B cell (primary cell): Measurements from ENCODE around the gene CRY2. TPM values are rescaled to one million over a fixed set of nuclear protein-coding genes. Genes with fewer than 3 reads are reported as not detected.

ENCODE experiments used
- ATAC-seq: fragments of 200-7000 bp; cut with Tn5 transposase; one replicate; pipeline ENCODE4 v1.10.0; 2021; ENCODE audit warnings: low read depth, mild to moderate bottlenecking, moderate number of reproducible peaks, moderate library complexity
- CTCF ChIA-PET: fragments of 350-600 bp; sonication (Branson Sonifier 250); formaldehyde crosslinking; loops from one replicate; lab custom pipeline; 2021; ENCODE audit warnings: antibody characterized with exemption, inconsistent platforms; lab: Charles Lee
- POLR2A ChIA-PET: fragments of 350-600 bp; sonication (Branson Sonifier 250); formaldehyde crosslinking; loops from one replicate; lab custom pipeline; 2021; ENCODE audit warnings: antibody characterized with exemption; lab: Charles Lee
- DNase-seq: peaks from one replicate; pipeline ENCODE4 v3.0.0; 2013
- H2AFZ ChIP-seq: 2 replicates; pipeline ENCODE4 v1.6.1; 2012; ENCODE audit warnings: mild to moderate bottlenecking, low read depth, low read length; ENCODE audit not compliant: insufficient read depth, poor library complexity, severe bottlenecking
- H3K27ac ChIP-seq, 2 donors: 1 replicate in 1 of 2; 2 replicates in 1 of 2; pipeline ENCODE4 v1.5.1; 2012 to 2013; ENCODE audit warnings: low read length in 2 of 2, mild to moderate bottlenecking in 2 of 2, moderate library complexity in 1 of 2
- H3K27me3 ChIP-seq, 4 experiments: fragments of 200-600 bp in 1 of 4; sonication (generic) in 1 of 4; replicated peaks in 1 of 4; 1 replicate in 2 of 4; 2 replicates in 2 of 4; pipeline versions ENCODE4 v1.6.1 to v1.7.0; 2013 to 2016; ENCODE audit warnings: low read length in 3 of 4, mild to moderate bottlenecking in 2 of 4, mixed read lengths in 1 of 4, moderate library complexity in 1 of 4; ENCODE audit not compliant: insufficient read depth in 4 of 4, control insufficient read depth in 3 of 4; ENCODE audit errors: control extremely low read depth in 1 of 4
- H3K36me3 ChIP-seq, 2 experiments: replicated peaks in 1 of 2; 1 replicate in 1 of 2; 2 replicates in 1 of 2; pipeline versions ENCODE4 v1.6.1 to v1.7.1; 2013; ENCODE audit warnings: low read length in 1 of 2; ENCODE audit not compliant: insufficient read depth in 2 of 2, control insufficient read depth in 1 of 2; ENCODE audit errors: control extremely low read depth in 1 of 2, extremely low read depth in 1 of 2
- H3K4me1 ChIP-seq, 2 donors: fragments of 200-600 bp in 1 of 2; sonication (generic) in 1 of 2; 1 replicate in 1 of 2; 2 replicates in 1 of 2; pipeline versions ENCODE4 v1.5.1 to v1.6.1; 2013 to 2017; ENCODE audit warnings: low read length in 2 of 2; ENCODE audit not compliant: control insufficient read depth in 2 of 2, insufficient read depth in 2 of 2
- H3K4me2 ChIP-seq: replicated peaks from 2 replicates; pipeline ENCODE3; 2012; ENCODE audit warnings: mild to moderate bottlenecking, low read depth, low read length; ENCODE audit not compliant: poor library complexity, severe bottlenecking
- H3K4me3 ChIP-seq, 5 experiments: fragments of 200-600 bp in 1 of 5; sonication (generic) in 1 of 5; 1 replicate in 3 of 5; 2 replicates in 2 of 5; pipeline versions ENCODE4 v1.5.1 to v1.7.0; 2011 to 2016; ENCODE audit warnings: low read length in 4 of 5, mild to moderate bottlenecking in 4 of 5, low read depth in 2 of 5, control low read depth in 1 of 5, moderate library complexity in 1 of 5; ENCODE audit not compliant: insufficient read depth in 1 of 5; ENCODE audit errors: control extremely low read depth in 1 of 5, extremely low read depth in 1 of 5
- H3K79me2 ChIP-seq: fragments of 200-600 bp; sonication (generic); one replicate; pipeline ENCODE4 v1.6.0; 2016; ENCODE audit warnings: low read length; ENCODE audit not compliant: control insufficient read depth, insufficient read depth
- H3K9ac ChIP-seq: fragments of 200-600 bp; sonication (generic); 2 replicates; pipeline ENCODE4 v1.6.1; 2017; ENCODE audit warnings: mild to moderate bottlenecking, low read length, moderate library complexity
- H3K9me3 ChIP-seq, 3 donors: one replicate each; pipeline versions ENCODE4 v1.6.1 to v1.7.1; 2013; ENCODE audit warnings: low read length in 2 of 3; ENCODE audit not compliant: control insufficient read depth in 2 of 3, insufficient read depth in 1 of 3; ENCODE audit errors: control extremely low read depth in 1 of 3
- H4K20me1 ChIP-seq: 2 replicates; pipeline ENCODE4 v1.6.0; 2012; ENCODE audit warnings: mild to moderate bottlenecking, low read length; ENCODE audit not compliant: insufficient read depth, control insufficient read depth, poor library complexity, severe bottlenecking
- H3K27ac Mint-ChIP-seq: one replicate; pipeline ENCODE4 v1.8.0; 2021; ENCODE audit warnings: mixed read lengths
- H3K27me3 Mint-ChIP-seq: one replicate; pipeline ENCODE4 v1.8.0; 2021; ENCODE audit warnings: mixed read lengths
- H3K4me1 Mint-ChIP-seq: one replicate; pipeline ENCODE4 v1.8.0; 2021; ENCODE audit warnings: mixed read lengths
- H3K4me3 Mint-ChIP-seq: one replicate; pipeline ENCODE4 v1.8.0; 2021; ENCODE audit warnings: mixed read lengths
- H3K9me3 Mint-ChIP-seq: one replicate; pipeline ENCODE4 v1.8.0; 2022; ENCODE audit warnings: mixed read lengths; ENCODE audit not compliant: insufficient read depth
- EZH2 ChIP-seq: IDR thresholded peaks from 2 replicates; pipeline ENCODE4 v1.6.1; 2012; ENCODE audit warnings: borderline replicate concordance, low read depth, mild to moderate bottlenecking, moderate library complexity, low read length; ENCODE audit not compliant: insufficient read depth, poor library complexity, severe bottlenecking
- WGBS: methylation state at CpG from one replicate; pipeline ENCODE4 v1.1.5; 2013; ENCODE audit warnings: missing lambda C conversion rate; ENCODE audit not compliant: insufficient coverage; 5-methylcytosine and 5-hydroxymethylcytosine counted together
- intact Hi-C: fragments of 100-400 bp; cut with micrococcal nuclease; formaldehyde crosslinking; loops from one replicate; pipeline ENCODE4 v1.10.0; 2022
- polyA plus RNA-seq: library from polyadenylated mRNA; depleted of rRNA; stranded (reverse); fragments of >200 nt; gene quantifications from 2 replicates; pipeline ENCODE4 v1.2.3, GENCODE V29; 2012
- total RNA-seq, 2 donors: library from RNA; stranded (reverse); fragments of 120-200 nt in 1 of 2; gene quantifications; 1 replicate in 1 of 2; 2 replicates in 1 of 2; pipeline versions ENCODE4 v1.2.3 to v1.2.4, GENCODE V29; 2013 to 2022
- TF ChIP-seq, protein P1 (sequence below): fragments of 200-600 bp; IDR thresholded peaks from one replicate; pipeline ENCODE4 v1.8.0; 2022; ENCODE audit warnings: antibody characterized with exemption, mild to moderate bottlenecking

The CRY2 gene
- total and polyA plus RNA-seq, 2 donors (not counting 1 experiment from before 2014, with no cell fraction given), result 20.4 to 65.1 TPM

- no peak overlapping the region for H3K4me3 Mint-ChIP-seq
- WGBS, result 94% methylated on average over 53 of the region's 56 CpGs
- Histone ChIP-seq H3K4me2 (no peak overlapping the region), H3K79me2 (no peaks in the 10 kb centered on the region), H2AFZ (no peak overlapping the region), H3K27me3 (peaks cover 0 to 25% (median 9%) of the 10 kb centered on the region in 4 experiments), H3K9me3 (peaks cover 0 to 8% (median 0%) of the 10 kb centered on the region in 3 donors), H3K4me1 (peaks cover 12 to 30% of the 10 kb centered on the region in 2 donors), H3K4me3 (no peak overlapping the region), H3K36me3 (no peaks in the 10 kb centered on the region), H3K27ac (no peak overlapping the region), H3K9ac (no peak overlapping the region), H4K20me1 (no peaks in the 10 kb centered on the region)
- peaks cover 22% of the 10 kb centered on the region for H3K4me1 Mint-ChIP-seq
- POLR2A ChIA-PET, result no interaction called here
- no peaks in the 10 kb centered on the region for H3K9me3 Mint-ChIP-seq
- no peak for DNase-seq
- H3K27ac Mint-ChIP-seq, result no peak overlapping the region
- intact Hi-C loops, result no loop called here
- no peak for TF ChIP-seq EZH2
- TF ChIP-seq, protein P1, sequence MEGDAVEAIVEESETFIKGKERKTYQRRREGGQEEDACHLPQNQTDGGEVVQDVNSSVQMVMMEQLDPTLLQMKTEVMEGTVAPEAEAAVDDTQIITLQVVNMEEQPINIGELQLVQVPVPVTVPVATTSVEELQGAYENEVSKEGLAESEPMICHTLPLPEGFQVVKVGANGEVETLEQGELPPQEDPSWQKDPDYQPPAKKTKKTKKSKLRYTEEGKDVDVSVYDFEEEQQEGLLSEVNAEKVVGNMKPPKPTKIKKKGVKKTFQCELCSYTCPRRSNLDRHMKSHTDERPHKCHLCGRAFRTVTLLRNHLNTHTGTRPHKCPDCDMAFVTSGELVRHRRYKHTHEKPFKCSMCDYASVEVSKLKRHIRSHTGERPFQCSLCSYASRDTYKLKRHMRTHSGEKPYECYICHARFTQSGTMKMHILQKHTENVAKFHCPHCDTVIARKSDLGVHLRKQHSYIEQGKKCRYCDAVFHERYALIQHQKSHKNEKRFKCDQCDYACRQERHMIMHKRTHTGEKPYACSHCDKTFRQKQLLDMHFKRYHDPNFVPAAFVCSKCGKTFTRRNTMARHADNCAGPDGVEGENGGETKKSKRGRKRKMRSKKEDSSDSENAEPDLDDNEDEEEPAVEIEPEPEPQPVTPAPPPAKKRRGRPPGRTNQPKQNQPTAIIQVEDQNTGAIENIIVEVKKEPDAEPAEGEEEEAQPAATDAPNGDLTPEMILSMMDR, result no peak
- ATAC-seq, result no peak
- CTCF ChIA-PET, result no interaction called here
- H3K27me3 Mint-ChIP-seq, result peaks cover 9% of the 10 kb centered on the region
These were observed 55.4 kb downstream of the CRY2 start for GRCh38 chr11:45902452-45903380.

DNA sequence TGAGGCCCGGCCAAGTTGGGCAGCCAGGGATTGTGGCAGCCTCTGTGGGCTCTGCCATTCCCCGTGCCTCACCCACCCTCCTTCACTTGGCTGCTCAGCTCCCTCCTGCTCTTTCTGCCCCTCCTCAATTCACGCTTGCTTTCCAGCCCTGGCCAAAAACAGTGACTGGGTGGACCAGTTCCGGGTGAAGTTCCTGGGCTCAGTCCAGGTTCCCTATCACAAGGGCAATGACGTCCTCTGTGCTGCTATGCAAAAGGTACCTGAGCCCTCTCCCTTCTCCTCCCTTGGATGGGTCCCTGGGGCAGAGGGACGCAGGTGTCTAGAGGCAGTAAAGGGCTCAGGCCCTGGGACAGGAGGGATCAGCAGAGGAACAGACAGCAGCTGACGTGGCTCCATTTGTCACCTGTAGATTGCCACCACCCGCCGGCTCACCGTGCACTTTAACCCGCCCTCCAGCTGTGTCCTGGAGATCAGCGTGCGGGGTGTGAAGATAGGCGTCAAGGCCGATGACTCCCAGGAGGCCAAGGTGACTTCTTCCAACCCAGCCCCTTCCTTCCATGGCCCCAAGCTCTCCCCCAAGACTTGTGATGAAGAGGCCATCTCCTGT lies 57.1 kb downstream of the CRY2 start:
- H3K27ac Mint-ChIP-seq, result no peak overlapping the region
- POLR2A ChIA-PET, result no interaction called here
- 87% methylated on average over 15 of the region's 15 CpGs for WGBS

More for the DNA sequence above, 57.1 kb downstream of the CRY2 start:
- H3K4me1 Mint-ChIP-seq, result peaks cover 18% of the 10 kb centered on the region
- Histone ChIP-seq H3K27me3 (peaks cover 0 to 9% (median 2%) of the 10 kb centered on the region in 4 experiments), H3K4me2 (no peak overlapping the region), H3K9me3 (no peaks in the 10 kb centered on the region), H2AFZ (no peak overlapping the region), H3K9ac (no peak overlapping the region), H3K79me2 (no peaks in the 10 kb centered on the region), H3K27ac (no peak overlapping the region), H3K4me1 (peaks cover 5 to 21% of the 10 kb centered on the region in 2 donors), H4K20me1 (peaks cover 5% of the 10 kb centered on the region), H3K36me3 (peaks cover 0 to 5% of the 10 kb centered on the region in 2 experiments), H3K4me3 (no peak overlapping the region)
- DNase-seq (no peak), ATAC-seq (no peak)
- intact Hi-C loops, result no loop called here
- H3K27me3 Mint-ChIP-seq, result peaks cover 4% of the 10 kb centered on the region
- TF ChIP-seq EZH2, result no peak
- TF ChIP-seq, protein P1, result no peak
- no peaks in the 10 kb centered on the region for H3K9me3 Mint-ChIP-seq
- CTCF ChIA-PET, result no interaction called here
- H3K4me3 Mint-ChIP-seq, result no peak overlapping the region
